ENCODE measurements around the gene F10. TPM values are rescaled to one million over a fixed set of nuclear protein-coding genes. Genes with fewer than 3 reads are reported as not detected.
"Not testable (repeated sequence)": the region's sequence is repeated elsewhere in the genome, so short reads cannot be mapped to it uniquely, and the experiment has no call there.

The F10 gene
- total and polyA plus RNA-seq, 11 donors = 2.4 to 13.6 (median 9.2) TPM

- H3K4me1 ChIP-seq = no peaks in the 10 kb centered on the region
- 70 to 90% (median 75%) methylated on average over 1 to 9 of the region's 9 CpGs for WGBS, 4 donors
- ATAC-seq = peak in 3 of 4 donors; percentile 8 to 42 (median 20)
- H3K9me3 ChIP-seq = no peaks in the 10 kb centered on the region
- H3K27me3 ChIP-seq = no peaks in the 10 kb centered on the region
- intact Hi-C loops (cut with DNase I) = no loop called here
- no peak overlapping the region for H3K27ac ChIP-seq
- peaks cover 0 to 2% (median 0%) of the 10 kb centered on the region in 9 donors for H3K36me3 ChIP-seq
- peak in 1 of 5 donors; percentile 48 for DNase-seq
- no peak for TF ChIP-seq POLR2A (IDR thresholded peaks at IDR 0.05)
- no peak for TF ChIP-seq CTCF (IDR thresholded peaks at IDR 0.05)
- H3K4me3 ChIP-seq = no peak overlapping the region
Measured at GRCh38 chr13:113103646-113104045, 19.0 kb upstream of the F10 start.

GRCh38 chr13:113105032-113105920 is 17.3 kb upstream of the F10 start, which contains the start of gene F7:
TSS of gene F7 (plus strand) at chr13:113105791. CDS start at chr13:113105842, 51 bp downstream.
- DNase-seq (peak in 1 of 5 donors; percentile 41), ATAC-seq (no peak)
- intact Hi-C loops (cut with DNase I) = no loop called here
- WGBS, 4 donors = 71 to 73% (median 73%) methylated on average over 14 to 17 of the region's 17 CpGs
- H3K27ac ChIP-seq = no peak within 1 kb of the TSS
- peaks cover 0 to 11% (median 5%) of the 10 kb centered on the region in 12 donors for H3K4me1 ChIP-seq
- H3K36me3 ChIP-seq = no peaks in the 10 kb centered on the region
- no peaks in the 10 kb centered on the region for H3K9me3 ChIP-seq
- TF ChIP-seq POLR2A (IDR thresholded peaks at IDR 0.05) = no peak
- no peak for TF ChIP-seq CTCF (IDR thresholded peaks at IDR 0.05)
- H3K27me3 ChIP-seq = peaks cover 4 to 13% (median 12%) of the 10 kb centered on the region in 9 donors
- H3K4me3 ChIP-seq = no peak within 1 kb of the TSS

- WGBS, 4 donors = 53 to 76% (median 63%) methylated on average over 8 to 16 of the region's 16 CpGs
- Histone ChIP-seq H3K4me1 (peaks cover 0 to 18% (median 12%) of the 10 kb centered on the region in 12 donors), H3K36me3 (no peaks in the 10 kb centered on the region), H3K27ac (no peak overlapping the region), H3K9me3 (no peaks in the 10 kb centered on the region), H3K27me3 (peaks cover 4 to 20% (median 19%) of the 10 kb centered on the region in 9 donors), H3K4me3 (no peak overlapping the region)
- no peak for TF ChIP-seq POLR2A (IDR thresholded peaks at IDR 0.05)
- no peak for TF ChIP-seq CTCF (IDR thresholded peaks at IDR 0.05)
- no peak for ATAC-seq
- intact Hi-C loops (cut with DNase I) = no loop called here
- DNase-seq = peak in 1 of 5 donors; percentile 34
Measured at GRCh38 chr13:113105921-113106452, 16.6 kb upstream of the F10 start.

- Histone ChIP-seq H3K4me3 (no peak overlapping the region), H3K36me3 (no peaks in the 10 kb centered on the region), H3K27ac (no peak overlapping the region), H3K4me1 (peaks cover 0 to 18% (median 13%) of the 10 kb centered on the region in 12 donors), H3K27me3 (peaks cover 4 to 24% (median 21%) of the 10 kb centered on the region in 9 donors), H3K9me3 (no peaks in the 10 kb centered on the region)
- WGBS, 4 donors = 68 to 74% (median 73%) methylated on average over 23 to 25 of the region's 25 CpGs
- ATAC-seq (no peak), DNase-seq (peak in 2 of 5 donors; percentile 19 to 56)
- TF ChIP-seq CTCF (IDR thresholded peaks at IDR 0.05) = no peak
- TF ChIP-seq POLR2A (IDR thresholded peaks at IDR 0.05) = no peak
- intact Hi-C loops (cut with DNase I) = no loop called here
Measured at GRCh38 chr13:113106711-113107351, 15.8 kb upstream of the F10 start.

GRCh38 chr13:113108521-113108920 is 14.1 kb upstream of the F10 start:
- DNase-seq = peak in 2 of 5 donors; percentile 5 to 14
- H3K9me3 ChIP-seq; H3K27ac ChIP-seq; ATAC-seq; H3K36me3 ChIP-seq; H3K4me3 ChIP-seq; intact Hi-C loops (cut with DNase I): not testable (repeated sequence)
- Histone ChIP-seq H3K4me1 (peaks cover 0 to 18% (median 13%) of the 10 kb centered on the region in 12 donors), H3K27me3 (peaks cover 4 to 28% (median 21%) of the 10 kb centered on the region in 9 donors)
- 94 to 97% (median 95%) methylated on average over 9 to 27 of the region's 27 CpGs for WGBS, 4 donors

Data from heart left ventricle (tissue), 16 donors.